Ishikawa (cell line): ENCODE data around the gene CEND1.

ENCODE experiments used
- CREB1 ChIP-seq: IDR thresholded peaks from 2 replicates; pipeline ENCODE4 v1.6.1; 2012; ENCODE audit warnings: low read depth
- EP300 ChIP-seq: IDR thresholded peaks from 2 replicates; pipeline ENCODE4 v1.6.1; 2012; ENCODE audit warnings: borderline replicate concordance
- FOXM1 ChIP-seq: IDR thresholded peaks from 2 replicates; pipeline ENCODE4 v1.6.1; 2012; ENCODE audit warnings: low read depth, borderline replicate concordance
- RAD21 ChIP-seq: IDR thresholded peaks from 2 replicates; pipeline ENCODE4 v1.6.1; 2012; ENCODE audit warnings: low read depth
- TAF1 ChIP-seq: IDR thresholded peaks from 2 replicates; pipeline ENCODE4 v1.6.1; 2012; ENCODE audit warnings: low read depth, mild to moderate bottlenecking
- TCF12 ChIP-seq: IDR thresholded peaks from 2 replicates; pipeline ENCODE4 v1.6.1; 2012; ENCODE audit warnings: low read depth
- YY1 ChIP-seq: IDR thresholded peaks from 2 replicates; pipeline ENCODE4 v1.6.1; 2012; ENCODE audit warnings: low read depth
- TF ChIP-seq, protein P1 (sequence below): IDR thresholded peaks from 2 replicates; pipeline ENCODE4 v1.6.1; 2012; ENCODE audit warnings: low read depth, mild to moderate bottlenecking

DNA sequence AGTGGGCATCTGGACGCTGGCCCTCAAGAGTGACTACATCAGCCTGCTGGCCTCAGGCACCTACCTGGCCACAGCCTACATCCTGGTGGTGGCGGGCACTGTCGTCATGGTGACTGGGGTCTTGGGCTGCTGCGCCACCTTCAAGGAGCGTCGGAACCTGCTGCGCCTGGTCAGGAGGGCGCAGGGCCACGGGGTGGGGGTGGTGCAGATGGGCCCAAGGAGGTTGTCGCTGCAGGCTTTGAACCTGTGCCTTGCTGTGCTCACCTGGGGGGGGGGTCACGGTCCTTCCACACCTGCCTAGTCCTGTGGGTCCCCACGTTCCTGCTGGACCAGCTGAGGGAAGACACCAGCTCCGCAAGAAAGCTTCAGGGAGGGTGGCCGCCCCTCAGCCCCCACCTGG is 46.4 kb upstream of the CEND1 start:
- TF ChIP-seq TCF12 (no peak), FOXM1 (no peak), TAF1 (no peak), RAD21 (no peak), CREB1 (no peak), EP300 (no peak), YY1 (no peak)
- TF ChIP-seq, protein P1, sequence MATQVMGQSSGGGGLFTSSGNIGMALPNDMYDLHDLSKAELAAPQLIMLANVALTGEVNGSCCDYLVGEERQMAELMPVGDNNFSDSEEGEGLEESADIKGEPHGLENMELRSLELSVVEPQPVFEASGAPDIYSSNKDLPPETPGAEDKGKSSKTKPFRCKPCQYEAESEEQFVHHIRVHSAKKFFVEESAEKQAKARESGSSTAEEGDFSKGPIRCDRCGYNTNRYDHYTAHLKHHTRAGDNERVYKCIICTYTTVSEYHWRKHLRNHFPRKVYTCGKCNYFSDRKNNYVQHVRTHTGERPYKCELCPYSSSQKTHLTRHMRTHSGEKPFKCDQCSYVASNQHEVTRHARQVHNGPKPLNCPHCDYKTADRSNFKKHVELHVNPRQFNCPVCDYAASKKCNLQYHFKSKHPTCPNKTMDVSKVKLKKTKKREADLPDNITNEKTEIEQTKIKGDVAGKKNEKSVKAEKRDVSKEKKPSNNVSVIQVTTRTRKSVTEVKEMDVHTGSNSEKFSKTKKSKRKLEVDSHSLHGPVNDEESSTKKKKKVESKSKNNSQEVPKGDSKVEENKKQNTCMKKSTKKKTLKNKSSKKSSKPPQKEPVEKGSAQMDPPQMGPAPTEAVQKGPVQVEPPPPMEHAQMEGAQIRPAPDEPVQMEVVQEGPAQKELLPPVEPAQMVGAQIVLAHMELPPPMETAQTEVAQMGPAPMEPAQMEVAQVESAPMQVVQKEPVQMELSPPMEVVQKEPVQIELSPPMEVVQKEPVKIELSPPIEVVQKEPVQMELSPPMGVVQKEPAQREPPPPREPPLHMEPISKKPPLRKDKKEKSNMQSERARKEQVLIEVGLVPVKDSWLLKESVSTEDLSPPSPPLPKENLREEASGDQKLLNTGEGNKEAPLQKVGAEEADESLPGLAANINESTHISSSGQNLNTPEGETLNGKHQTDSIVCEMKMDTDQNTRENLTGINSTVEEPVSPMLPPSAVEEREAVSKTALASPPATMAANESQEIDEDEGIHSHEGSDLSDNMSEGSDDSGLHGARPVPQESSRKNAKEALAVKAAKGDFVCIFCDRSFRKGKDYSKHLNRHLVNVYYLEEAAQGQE = no peak
